Measurements from ENCODE around the gene MAP4K2.

The MAP4K2 gene

GRCh38 chr11:64745189-64745520 lies 57.9 kb downstream of the MAP4K2 start:
- no peaks in the 10 kb centered on the region for H3K9me3 ChIP-seq (ENCODE audit: severe bottlenecking)
- DNase-seq = no peak
- peaks cover 21% of the 10 kb centered on the region for H3K27me3 ChIP-seq (ENCODE audit: insufficient read depth, low read depth, severe bottlenecking)
- H3K27ac ChIP-seq = no peak overlapping the region
- no peaks in the 10 kb centered on the region for H3K36me3 ChIP-seq
- no peak for TF ChIP-seq CTCF (IDR thresholded peaks at IDR 0.05; ENCODE audit: low read depth, low read length)
- peak overlapping the region; percentile 59 for H3K4me3 ChIP-seq (ENCODE audit: low read depth, low read length)

DNA sequence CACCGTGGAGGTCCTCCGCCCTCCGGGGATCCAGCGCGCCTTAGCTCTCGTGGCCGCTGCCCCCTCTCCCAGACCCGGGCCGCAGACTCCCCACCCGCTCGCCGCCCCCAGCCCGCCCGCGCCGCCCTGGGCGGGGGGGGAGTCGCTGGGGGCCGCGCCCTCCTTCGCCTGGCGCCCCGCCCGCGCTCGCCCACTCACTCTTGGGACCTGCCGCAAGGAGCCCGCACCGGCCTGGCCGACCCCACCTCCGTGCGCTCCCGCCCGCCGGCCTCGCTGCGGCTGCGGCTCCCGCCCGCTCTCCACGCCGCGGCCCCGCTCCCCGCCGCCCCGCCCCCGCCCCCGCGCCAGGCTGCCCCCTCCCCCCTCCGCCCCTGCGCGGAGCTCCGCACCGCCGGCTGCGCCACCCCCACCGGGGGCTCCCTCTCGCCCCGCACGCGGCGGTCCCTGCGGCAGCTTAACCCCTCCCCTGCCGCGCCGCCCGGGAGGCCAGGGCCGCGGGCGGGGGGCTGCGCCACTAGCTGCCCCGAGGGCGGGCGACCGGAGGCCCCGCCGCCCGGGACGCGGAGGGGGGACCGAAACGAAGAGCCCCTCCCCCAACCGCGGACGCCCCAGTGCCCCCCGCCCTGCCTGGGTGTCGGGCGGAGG lies 58.3 kb downstream of the MAP4K2 start:
- peaks cover 21% of the 10 kb centered on the region for H3K27me3 ChIP-seq (ENCODE audit: insufficient read depth, low read depth, severe bottlenecking)
- peak overlapping the region; percentile 59 for H3K4me3 ChIP-seq (ENCODE audit: low read depth, low read length)
- no peak for DNase-seq
- H3K9me3 ChIP-seq (ENCODE audit: severe bottlenecking) = no peaks in the 10 kb centered on the region
- H3K36me3 ChIP-seq = no peaks in the 10 kb centered on the region
- no peak overlapping the region for H3K27ac ChIP-seq
- no peak for TF ChIP-seq CTCF (IDR thresholded peaks at IDR 0.05; ENCODE audit: low read depth, low read length)

GRCh38 chr11:64743591-64744543 lies 59.1 kb downstream of the MAP4K2 start, which contains the start of gene RASGRP2:
RASGRP2 (minus strand) TSS chr11:64744142; CDS start chr11:64742866, 1,276 bp downstream.
- peak; percentile 79 for DNase-seq
- TF ChIP-seq CTCF (IDR thresholded peaks at IDR 0.05; ENCODE audit: low read depth, low read length) = peak; percentile 85
- Histone ChIP-seq H3K27me3 (ENCODE audit: insufficient read depth, low read depth, severe bottlenecking) (peaks cover 21% of the 10 kb centered on the region), H3K27ac (no peak within 1 kb of the TSS), H3K9me3 (ENCODE audit: severe bottlenecking) (no peaks in the 10 kb centered on the region), H3K36me3 (no peaks in the 10 kb centered on the region), H3K4me3 (ENCODE audit: low read depth, low read length) (peak within 1 kb of the TSS; percentile 59)

DNA sequence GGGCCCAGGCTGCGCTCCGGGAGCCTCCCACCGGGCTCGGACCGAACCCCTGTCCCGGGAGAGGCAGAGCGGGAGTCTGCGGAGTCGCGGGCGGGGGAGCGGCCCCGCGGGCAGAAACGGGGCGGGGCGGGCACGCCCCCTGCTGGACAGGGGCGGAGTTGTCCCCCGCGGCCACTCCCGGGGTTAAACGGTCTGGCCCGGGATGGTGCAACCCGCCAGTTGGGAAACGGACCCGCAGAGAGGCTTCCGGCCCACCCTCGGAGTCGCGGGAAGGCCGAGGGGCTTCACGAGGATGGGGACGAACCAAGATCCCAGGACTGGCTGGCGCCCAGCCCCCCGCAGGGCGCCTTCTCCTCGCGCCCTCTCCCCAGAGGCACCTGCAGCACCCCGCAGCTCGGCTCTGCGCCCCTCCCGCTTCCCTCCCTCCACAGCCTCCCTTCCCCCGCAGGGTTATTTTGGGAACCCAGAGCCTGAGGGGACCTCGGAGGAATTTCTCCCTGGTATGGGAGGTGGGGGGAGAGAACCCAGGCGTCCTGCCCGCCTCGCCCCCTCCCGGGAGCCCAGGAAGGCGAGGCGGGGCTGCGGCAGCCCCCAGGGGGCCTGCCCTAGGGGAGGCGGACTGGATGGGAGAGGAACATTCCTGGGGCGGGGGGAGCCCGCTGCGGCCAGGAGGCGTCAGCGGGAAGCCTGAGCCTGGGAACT lies 60.0 kb downstream of the MAP4K2 start:
- DNase-seq = peak; percentile 49
- no peaks in the 10 kb centered on the region for H3K36me3 ChIP-seq
- no peak overlapping the region for H3K27ac ChIP-seq
- H3K27me3 ChIP-seq (ENCODE audit: insufficient read depth, low read depth, severe bottlenecking) = peaks cover 21% of the 10 kb centered on the region
- TF ChIP-seq CTCF (IDR thresholded peaks at IDR 0.05; ENCODE audit: low read depth, low read length) = peak; percentile 81
- H3K4me3 ChIP-seq (ENCODE audit: low read depth, low read length) = peak overlapping the region; percentile 38
- H3K9me3 ChIP-seq (ENCODE audit: severe bottlenecking) = no peaks in the 10 kb centered on the region

- DNase-seq = no peak
- Histone ChIP-seq H3K9me3 (ENCODE audit: severe bottlenecking) (no peaks in the 10 kb centered on the region), H3K36me3 (no peaks in the 10 kb centered on the region), H3K27ac (no peak overlapping the region), H3K27me3 (ENCODE audit: insufficient read depth, low read depth, severe bottlenecking) (peaks cover 21% of the 10 kb centered on the region), H3K4me3 (ENCODE audit: low read depth, low read length) (no peak overlapping the region)
- no peak for TF ChIP-seq CTCF (IDR thresholded peaks at IDR 0.05; ENCODE audit: low read depth, low read length)
These were observed 60.7 kb downstream of the MAP4K2 start for GRCh38 chr11:64742087-64742888.

Measured in WERI-Rb-1 (cell line).